Testis (tissue), 2 donors: ENCODE results near the gene SMAP1.

Experiments
- POLR2A ChIP-seq: fragments of 450-650 bp; IDR thresholded peaks from one replicate; pipeline ENCODE4 v1.6.1; 2017; ENCODE audit warnings: antibody characterized with exemption, mild to moderate bottlenecking, moderate library complexity
- TF ChIP-seq, protein P1 (sequence below), 3 experiments: fragments of 450-650 bp in 2 of 3; fragments of 200-600 bp in 1 of 3; sonication (generic) in 1 of 3; IDR thresholded peaks; one replicate each; pipeline ENCODE4 v1.5.1; 2016 to 2019; ENCODE audit warnings: antibody characterized with exemption in 3 of 3, mild to moderate bottlenecking in 2 of 3, moderate library complexity in 1 of 3

GRCh38 chr6:70763754-70764510 lies 96.2 kb downstream of the SMAP1 start:
- TF ChIP-seq, protein P1, sequence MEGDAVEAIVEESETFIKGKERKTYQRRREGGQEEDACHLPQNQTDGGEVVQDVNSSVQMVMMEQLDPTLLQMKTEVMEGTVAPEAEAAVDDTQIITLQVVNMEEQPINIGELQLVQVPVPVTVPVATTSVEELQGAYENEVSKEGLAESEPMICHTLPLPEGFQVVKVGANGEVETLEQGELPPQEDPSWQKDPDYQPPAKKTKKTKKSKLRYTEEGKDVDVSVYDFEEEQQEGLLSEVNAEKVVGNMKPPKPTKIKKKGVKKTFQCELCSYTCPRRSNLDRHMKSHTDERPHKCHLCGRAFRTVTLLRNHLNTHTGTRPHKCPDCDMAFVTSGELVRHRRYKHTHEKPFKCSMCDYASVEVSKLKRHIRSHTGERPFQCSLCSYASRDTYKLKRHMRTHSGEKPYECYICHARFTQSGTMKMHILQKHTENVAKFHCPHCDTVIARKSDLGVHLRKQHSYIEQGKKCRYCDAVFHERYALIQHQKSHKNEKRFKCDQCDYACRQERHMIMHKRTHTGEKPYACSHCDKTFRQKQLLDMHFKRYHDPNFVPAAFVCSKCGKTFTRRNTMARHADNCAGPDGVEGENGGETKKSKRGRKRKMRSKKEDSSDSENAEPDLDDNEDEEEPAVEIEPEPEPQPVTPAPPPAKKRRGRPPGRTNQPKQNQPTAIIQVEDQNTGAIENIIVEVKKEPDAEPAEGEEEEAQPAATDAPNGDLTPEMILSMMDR (IDR thresholded peaks at IDR 0.05) = no peak
- no peak for TF ChIP-seq POLR2A
